Measurements from ENCODE around the gene ASB11. TPM values are rescaled to one million over a fixed set of nuclear protein-coding genes. Genes with fewer than 3 reads are reported as not detected.

Gene ASB11
- total RNA-seq, 4 donors from 2014 or later: not detected

GRCh38 chrX:15321447-15321846 is 6.0 kb upstream of the ASB11 start:
- no peak overlapping the region for H3K27ac ChIP-seq (replicated peaks in 1 of 4)
- no peaks in the 10 kb centered on the region for H3K27me3 ChIP-seq
- H3K36me3 ChIP-seq: peaks cover 0 to 39% (median 9%) of the 10 kb centered on the region in 4 donors
- no peak overlapping the region for H3K4me3 ChIP-seq
- intact Hi-C loops (cut with DNase I): no loop called here
- TF ChIP-seq CTCF (IDR thresholded peaks at IDR 0.05) (no peak), POLR2A (IDR thresholded peaks at IDR 0.05; ENCODE audit: low read depth) (no peak), EP300 (IDR thresholded peaks at IDR 0.05) (no peak), POLR2AphosphoS5 (IDR thresholded peaks at IDR 0.05) (no peak)
- DNase-seq (ENCODE audit: extremely low spot score): no peak
- no peaks in the 10 kb centered on the region for H3K4me1 ChIP-seq
- no peaks in the 10 kb centered on the region for H3K9me3 ChIP-seq
- 63% methylated on average over 4 of the region's 4 CpGs for WGBS

- DNase-seq (ENCODE audit: extremely low spot score): no peak
- TF ChIP-seq EP300 (IDR thresholded peaks at IDR 0.05) (no peak), CTCF (IDR thresholded peaks at IDR 0.05) (no peak), POLR2A (IDR thresholded peaks at IDR 0.05; ENCODE audit: low read depth) (no peak), POLR2AphosphoS5 (IDR thresholded peaks at IDR 0.05) (no peak)
- no peak overlapping the region for H3K27ac ChIP-seq (replicated peaks in 1 of 4)
- H3K9me3 ChIP-seq: no peaks in the 10 kb centered on the region
- H3K36me3 ChIP-seq: peaks cover 0 to 34% (median 9%) of the 10 kb centered on the region in 4 donors
- 63% methylated on average over 4 of the region's 4 CpGs for WGBS
- no peak overlapping the region for H3K4me3 ChIP-seq
- intact Hi-C loops (cut with DNase I): no loop called here
- H3K4me1 ChIP-seq: no peaks in the 10 kb centered on the region
- no peaks in the 10 kb centered on the region for H3K27me3 ChIP-seq
These were observed 4.9 kb upstream of the ASB11 start for GRCh38 chrX:15320297-15320696.

GRCh38 chrX:15319075-15319474 is 3.6 kb upstream of the ASB11 start:
- H3K27me3 ChIP-seq: no peaks in the 10 kb centered on the region
- WGBS: 82% methylated on average over 4 of the region's 4 CpGs
- no peak for DNase-seq (ENCODE audit: extremely low spot score)
- H3K27ac ChIP-seq (replicated peaks in 1 of 4): no peak overlapping the region
- intact Hi-C loops (cut with DNase I): no loop called here
- TF ChIP-seq POLR2A (IDR thresholded peaks at IDR 0.05; ENCODE audit: low read depth): no peak
- TF ChIP-seq POLR2AphosphoS5 (IDR thresholded peaks at IDR 0.05): no peak
- no peak for TF ChIP-seq EP300 (IDR thresholded peaks at IDR 0.05)
- TF ChIP-seq CTCF (IDR thresholded peaks at IDR 0.05): no peak
- no peaks in the 10 kb centered on the region for H3K4me1 ChIP-seq
- H3K9me3 ChIP-seq: no peaks in the 10 kb centered on the region
- H3K4me3 ChIP-seq: no peak overlapping the region
- peaks cover 0 to 22% (median 4%) of the 10 kb centered on the region in 4 donors for H3K36me3 ChIP-seq

GRCh38 chrX:15314472-15314871 is 968 bp downstream of the ASB11 start:
- Histone ChIP-seq H3K27ac (replicated peaks in 1 of 4) (no peak overlapping the region), H3K27me3 (no peaks in the 10 kb centered on the region), H3K4me1 (peaks cover 0 to 6% (median 4%) of the 10 kb centered on the region in 4 donors), H3K4me3 (no peak overlapping the region), H3K36me3 (no peaks in the 10 kb centered on the region), H3K9me3 (no peaks in the 10 kb centered on the region)
- DNase-seq (ENCODE audit: extremely low spot score): no peak
- intact Hi-C loops (cut with DNase I): no loop called here
- TF ChIP-seq POLR2AphosphoS5 (IDR thresholded peaks at IDR 0.05): no peak
- no peak for TF ChIP-seq POLR2A (IDR thresholded peaks at IDR 0.05; ENCODE audit: low read depth)
- TF ChIP-seq CTCF (IDR thresholded peaks at IDR 0.05): no peak
- TF ChIP-seq EP300 (IDR thresholded peaks at IDR 0.05): no peak
- 43% methylated on average over 2 of the region's 2 CpGs for WGBS

- TF ChIP-seq EP300 (IDR thresholded peaks at IDR 0.05): no peak
- no peak for TF ChIP-seq POLR2AphosphoS5 (IDR thresholded peaks at IDR 0.05)
- no peak for TF ChIP-seq POLR2A (IDR thresholded peaks at IDR 0.05; ENCODE audit: low read depth)
- TF ChIP-seq CTCF (IDR thresholded peaks at IDR 0.05): no peak
- H3K9me3 ChIP-seq: no peaks in the 10 kb centered on the region
- H3K36me3 ChIP-seq: no peaks in the 10 kb centered on the region
- intact Hi-C loops (cut with DNase I): no loop called here
- H3K4me3 ChIP-seq: no peak overlapping the region
- no peak overlapping the region for H3K27ac ChIP-seq (replicated peaks in 1 of 4)
- 84% methylated on average over 3 of the region's 3 CpGs for WGBS
- DNase-seq (ENCODE audit: extremely low spot score): no peak
- H3K27me3 ChIP-seq: no peaks in the 10 kb centered on the region
- peaks cover 0 to 6% (median 4%) of the 10 kb centered on the region in 4 donors for H3K4me1 ChIP-seq
These were observed 4.3 kb downstream of the ASB11 start for GRCh38 chrX:15311119-15311518.
